Measurements from ENCODE around the gene ACTR3. TPM values are rescaled to one million over a fixed set of nuclear protein-coding genes. Genes with fewer than 3 reads are reported as not detected.

ACTR3 gene
- total RNA-seq, 1 donor = 236 TPM

DNA sequence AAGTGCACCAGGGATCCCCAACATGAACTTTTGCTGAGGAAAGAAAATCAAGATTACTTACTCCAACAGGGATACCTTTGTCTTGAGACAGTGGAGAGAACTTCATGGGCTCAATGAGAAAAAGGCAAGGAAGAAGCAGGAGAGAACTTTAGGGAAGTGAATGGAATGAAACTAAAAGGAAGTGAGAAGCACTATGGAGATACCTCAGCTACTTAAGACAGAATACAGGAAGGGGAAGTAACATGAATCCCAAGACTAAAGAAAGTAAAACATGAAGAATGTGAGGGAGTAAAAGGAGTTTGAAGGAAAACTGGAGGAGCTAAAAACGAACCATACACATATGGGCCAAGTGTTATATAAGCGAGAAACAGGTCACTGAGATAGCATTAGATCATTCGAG lies 32.4 kb upstream of the ACTR3 start:
- no peak overlapping the region for H3K4me3 ChIP-seq (ENCODE audit: low read depth, low read length)
- DNase-seq (ENCODE audit: low read depth) = no peak
- TF ChIP-seq, protein P1, sequence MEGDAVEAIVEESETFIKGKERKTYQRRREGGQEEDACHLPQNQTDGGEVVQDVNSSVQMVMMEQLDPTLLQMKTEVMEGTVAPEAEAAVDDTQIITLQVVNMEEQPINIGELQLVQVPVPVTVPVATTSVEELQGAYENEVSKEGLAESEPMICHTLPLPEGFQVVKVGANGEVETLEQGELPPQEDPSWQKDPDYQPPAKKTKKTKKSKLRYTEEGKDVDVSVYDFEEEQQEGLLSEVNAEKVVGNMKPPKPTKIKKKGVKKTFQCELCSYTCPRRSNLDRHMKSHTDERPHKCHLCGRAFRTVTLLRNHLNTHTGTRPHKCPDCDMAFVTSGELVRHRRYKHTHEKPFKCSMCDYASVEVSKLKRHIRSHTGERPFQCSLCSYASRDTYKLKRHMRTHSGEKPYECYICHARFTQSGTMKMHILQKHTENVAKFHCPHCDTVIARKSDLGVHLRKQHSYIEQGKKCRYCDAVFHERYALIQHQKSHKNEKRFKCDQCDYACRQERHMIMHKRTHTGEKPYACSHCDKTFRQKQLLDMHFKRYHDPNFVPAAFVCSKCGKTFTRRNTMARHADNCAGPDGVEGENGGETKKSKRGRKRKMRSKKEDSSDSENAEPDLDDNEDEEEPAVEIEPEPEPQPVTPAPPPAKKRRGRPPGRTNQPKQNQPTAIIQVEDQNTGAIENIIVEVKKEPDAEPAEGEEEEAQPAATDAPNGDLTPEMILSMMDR (IDR thresholded peaks at IDR 0.05; ENCODE audit: insufficient read depth, low read length) = no peak

- DNase-seq (ENCODE audit: low read depth) = peak; percentile 90
- H3K4me3 ChIP-seq (ENCODE audit: low read depth, low read length) = no peak overlapping the region
- TF ChIP-seq, protein P1 (IDR thresholded peaks at IDR 0.05; ENCODE audit: insufficient read depth, low read length) = no peak
Observed at GRCh38 chr2:113858764-113859163, 31.1 kb upstream of the ACTR3 start.

DNA sequence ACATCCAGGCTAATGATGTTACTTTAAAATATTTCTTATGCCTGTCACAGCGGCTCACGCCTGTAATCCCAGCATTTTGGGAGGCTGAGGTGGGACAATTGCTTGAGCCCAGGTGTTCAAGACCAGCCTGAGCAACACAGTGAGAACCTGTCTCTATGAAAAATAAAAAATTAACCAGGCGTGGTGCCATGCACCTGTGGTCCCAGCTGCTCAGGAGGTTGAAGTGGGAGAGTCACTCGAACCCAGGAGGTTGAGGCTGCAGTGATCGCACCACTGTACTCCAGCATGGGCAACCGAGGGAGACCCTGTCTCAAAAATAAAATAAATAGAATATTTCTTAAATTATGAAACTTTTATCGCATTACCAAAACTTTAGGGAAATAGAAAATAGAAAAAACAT lies 28.1 kb upstream of the ACTR3 start:
- no peak overlapping the region for H3K4me3 ChIP-seq (ENCODE audit: low read depth, low read length)
- TF ChIP-seq, protein P1 (IDR thresholded peaks at IDR 0.05; ENCODE audit: insufficient read depth, low read length) = no peak
- no peak for DNase-seq (ENCODE audit: low read depth)

DNA sequence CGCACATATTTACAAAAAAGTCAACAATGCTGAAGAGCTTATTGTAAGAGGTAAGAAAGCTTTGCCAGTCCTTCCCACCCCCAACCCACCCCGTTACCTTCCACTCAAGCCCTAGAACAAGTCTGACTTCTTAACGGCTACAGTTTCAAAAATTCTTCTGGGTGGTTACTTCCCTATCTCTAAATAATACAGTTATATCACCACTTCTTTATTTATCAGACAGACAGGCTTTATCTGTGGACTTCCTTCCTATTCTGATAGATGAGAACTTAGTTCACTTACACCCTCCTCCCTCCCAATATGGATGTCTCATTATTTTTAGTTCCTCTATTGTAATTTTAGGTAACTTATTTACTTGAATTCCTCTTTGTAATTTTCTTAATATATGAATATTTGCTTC lies 26.7 kb upstream of the ACTR3 start:
- H3K4me3 ChIP-seq (ENCODE audit: low read depth, low read length) = no peak overlapping the region
- TF ChIP-seq, protein P1 (IDR thresholded peaks at IDR 0.05; ENCODE audit: insufficient read depth, low read length) = no peak
- DNase-seq (ENCODE audit: low read depth) = no peak

- TF ChIP-seq, protein P1 (IDR thresholded peaks at IDR 0.05; ENCODE audit: insufficient read depth, low read length) = no peak
- H3K4me3 ChIP-seq (ENCODE audit: low read depth, low read length) = no peak overlapping the region
- no peak for DNase-seq (ENCODE audit: low read depth)
Observed at GRCh38 chr2:113867571-113867970, 22.3 kb upstream of the ACTR3 start.

DNA sequence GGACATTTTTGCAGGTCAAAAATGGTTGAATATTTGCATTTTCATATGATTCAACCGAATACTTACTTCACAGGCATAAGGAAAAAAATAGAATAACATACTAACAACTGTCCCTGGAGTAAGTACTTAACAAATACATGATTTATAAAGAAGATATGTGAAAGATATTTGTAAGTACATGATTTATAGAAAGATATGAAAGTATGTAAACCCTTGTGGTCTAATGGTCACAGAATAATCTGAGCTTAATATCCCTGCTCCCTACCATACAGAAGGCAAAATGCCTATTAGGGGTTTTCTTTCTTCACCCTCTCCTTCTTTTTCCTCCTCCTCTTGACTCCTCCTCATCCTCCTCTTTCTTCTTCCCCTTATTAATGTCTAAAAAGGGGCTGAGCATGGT lies 20.6 kb upstream of the ACTR3 start:
- DNase-seq (ENCODE audit: low read depth) = no peak
- TF ChIP-seq, protein P1 (IDR thresholded peaks at IDR 0.05; ENCODE audit: insufficient read depth, low read length) = no peak
- no peak overlapping the region for H3K4me3 ChIP-seq (ENCODE audit: low read depth, low read length)

DNA sequence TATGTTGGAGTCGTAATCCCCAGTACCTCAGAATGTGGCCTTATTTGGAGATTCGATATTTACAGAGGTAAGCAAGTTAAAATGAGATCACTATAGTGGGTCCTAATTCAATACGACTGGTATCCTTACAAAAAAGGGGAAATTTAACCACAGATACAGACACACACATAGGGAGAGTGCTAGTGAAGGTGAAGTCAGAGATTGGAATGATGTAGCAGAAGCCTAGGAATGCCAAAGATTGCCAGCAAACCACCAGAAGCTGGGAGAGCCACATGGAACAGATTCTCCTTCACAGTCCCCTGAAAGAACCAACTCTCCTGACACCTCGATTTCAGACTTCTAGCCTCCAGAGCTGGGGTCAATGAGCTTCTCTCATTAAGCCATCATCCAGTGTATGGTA lies 17.7 kb upstream of the ACTR3 start:
- TF ChIP-seq, protein P1 (IDR thresholded peaks at IDR 0.05; ENCODE audit: insufficient read depth, low read length) = no peak
- no peak overlapping the region for H3K4me3 ChIP-seq (ENCODE audit: low read depth, low read length)
- peak; percentile 65 for DNase-seq (ENCODE audit: low read depth)
